HCT116 (cell line): ENCODE results near the gene ESYT1. TPM values are rescaled to one million over a fixed set of nuclear protein-coding genes. Genes with fewer than 3 reads are reported as not detected.

ENCODE experiments used
- ATAC-seq: fragments of 200-7000 bp; cut with Tn5 transposase; 2 replicates; pipeline ENCODE4 v1.9.1; 2020; ENCODE audit warnings: mild to moderate bottlenecking, moderate library complexity
- BruUV-seq: library from RNA; stranded (reverse); fragments of 400-500 nt; replicated peaks from 2 replicates; lab custom pipeline; 2021; lab: Mats Ljungman, UMichigan
- CTCF ChIA-PET: fragments of 300-600 bp; sonication (Branson Sonifier 250); formaldehyde crosslinking; loops from one replicate; lab custom pipeline; 2021; ENCODE audit warnings: antibody characterized with exemption; lab: Charles Lee
- POLR2A ChIA-PET: fragments of 300-600, 350-600 bp; sonication (Branson Sonifier 250); formaldehyde crosslinking; loops from one replicate; lab custom pipeline; 2021; ENCODE audit warnings: antibody characterized with exemption; lab: Charles Lee
- RAD21 ChIA-PET, 2 experiments: fragments of 300-600 bp; sonication (Branson Sonifier 250); formaldehyde crosslinking; loops; one replicate each; lab custom pipeline; 2023; ENCODE audit warnings: low total read pairs in 2 of 2; ENCODE audit not compliant: uncharacterized antibody in 2 of 2, unreplicated experiment in 2 of 2, low non-redundant PET in 1 of 2; lab: Charles Lee
- DNase-seq: peaks from one replicate; pipeline ENCODE4 v3.0.0-alpha.2; 2010; ENCODE audit warnings: low read depth, low spot score
- H2AFZ ChIP-seq: fragments of 200-600 bp; shearing (Covaris generic), sonication (generic); 2 replicates; pipeline ENCODE4 v1.6.1; 2017; ENCODE audit warnings: low read depth, mixed run types, mixed read lengths, antibody characterized with exemption, low read length; ENCODE audit not compliant: poor library complexity, severe bottlenecking
- H3K27ac ChIP-seq: 2 replicates; pipeline ENCODE4 v1.5.1; 2012; ENCODE audit warnings: low read depth, low read length
- H3K27me3 ChIP-seq: fragments of 200-600 bp; sonication (generic); 2 replicates; pipeline ENCODE4 v1.6.1; 2016; ENCODE audit warnings: mixed run types, low read length, mixed read lengths; ENCODE audit not compliant: insufficient read depth
- H3K36me3 ChIP-seq, 2 experiments: fragments of 200-500 bp in 1 of 2; fragments of 200-600 bp in 1 of 2; sonication (Bioruptor generic) in 1 of 2; sonication (generic) in 1 of 2; 2 replicates each; pipeline versions ENCODE4 v1.5.1 to v1.6.1; 2014 to 2016; ENCODE audit warnings: low read length in 2 of 2, inconsistent platforms in 1 of 2, mixed read lengths in 1 of 2, mixed run types in 1 of 2; ENCODE audit not compliant: insufficient read depth in 2 of 2, control insufficient read depth in 1 of 2
- H3K4me1 ChIP-seq, 2 experiments: fragments of 200-600 bp in 1 of 2; sonication (generic) in 1 of 2; 2 replicates each; pipeline versions ENCODE4 v1.5.1 to v1.6.1; 2012 to 2017; ENCODE audit warnings: low read length in 2 of 2, inconsistent platforms in 1 of 2, mild to moderate bottlenecking in 1 of 2, mixed read lengths in 1 of 2, mixed run types in 1 of 2, moderate library complexity in 1 of 2; ENCODE audit not compliant: insufficient read depth in 2 of 2, control insufficient read depth in 1 of 2
- H3K4me2 ChIP-seq: fragments of 200-600 bp; sonication (generic); 2 replicates; pipeline ENCODE4 v1.6.1; 2017; ENCODE audit warnings: mixed run types, low read length, mixed read lengths
- H3K4me3 ChIP-seq, 2 experiments: fragments of 200-600 bp in 1 of 2; sonication (generic) in 1 of 2; replicated peaks in 1 of 2; 2 replicates each; pipeline ENCODE4 v1.5.1; 2011 to 2016; ENCODE audit warnings: low read length in 2 of 2, control low read depth in 1 of 2, low read depth in 1 of 2, mild to moderate bottlenecking in 1 of 2, mixed read lengths in 1 of 2, mixed run types in 1 of 2
- H3K79me2 ChIP-seq: fragments of 200-600 bp; sonication (generic); 2 replicates; pipeline ENCODE4 v1.6.1; 2017; ENCODE audit warnings: mild to moderate bottlenecking, mixed run types, low read length, moderate library complexity, mixed read lengths; ENCODE audit not compliant: insufficient read depth
- H3K9ac ChIP-seq: fragments of 200-600 bp; sonication (generic); 2 replicates; pipeline ENCODE4 v1.6.1; 2016; ENCODE audit warnings: low read length, mixed read lengths
- H3K9me2 ChIP-seq: fragments of 200-600 bp; sonication (generic), shearing (Covaris generic); 2 replicates; pipeline ENCODE4 v1.6.1; 2017; ENCODE audit warnings: mixed run types, mild to moderate bottlenecking, moderate library complexity; ENCODE audit not compliant: insufficient read depth
- H3K9me3 ChIP-seq, 2 experiments: fragments of 200-500 bp in 1 of 2; fragments of 200-600 bp in 1 of 2; sonication (Bioruptor generic) in 1 of 2; sonication (generic) in 1 of 2; 2 replicates each; pipeline ENCODE4 v1.6.1; 2014 to 2017; ENCODE audit warnings: low read length in 2 of 2, mixed read lengths in 2 of 2, inconsistent platforms in 1 of 2, low read depth in 1 of 2, mild to moderate bottlenecking in 1 of 2, mixed run types in 1 of 2, moderate library complexity in 1 of 2; ENCODE audit not compliant: control insufficient read depth in 1 of 2, insufficient read depth in 1 of 2
- H4K20me1 ChIP-seq: fragments of 200-600 bp; sonication (generic), shearing (Covaris generic); 2 replicates; pipeline ENCODE4 v1.6.1; 2017; ENCODE audit warnings: mixed run types, mild to moderate bottlenecking, moderate library complexity; ENCODE audit not compliant: insufficient read depth
- CEBPB ChIP-seq: IDR thresholded peaks from 2 replicates; pipeline ENCODE4 v1.6.1; 2012; ENCODE audit warnings: low read depth
- ELF1 ChIP-seq: IDR thresholded peaks from 2 replicates; pipeline ENCODE4 v1.6.1; 2012; ENCODE audit warnings: low read depth, borderline replicate concordance
- EZH2 ChIP-seq: fragments of 200-600 bp; sonication (generic); IDR thresholded peaks from 2 replicates; pipeline ENCODE4 v1.6.1; 2017; ENCODE audit warnings: antibody characterized with exemption, mixed run types
- POLR2A ChIP-seq: IDR thresholded peaks from 2 replicates; pipeline ENCODE4 v1.7.0; 2011; ENCODE audit warnings: borderline replicate concordance; ENCODE audit not compliant: insufficient read depth, insufficient read length; ENCODE audit errors: extremely low read depth
- POLR2AphosphoS5 ChIP-seq: IDR thresholded peaks from 2 replicates; pipeline ENCODE4 v1.6.1; 2011; ENCODE audit warnings: mild to moderate bottlenecking, low read depth, low read length, moderate library complexity
- intact Hi-C: fragments of 100-400 bp; cut with micrococcal nuclease; formaldehyde crosslinking; loops from 2 replicates; pipeline ENCODE4 v1.10.0; 2022
- total RNA-seq: library from RNA; stranded (reverse); gene quantifications from one replicate; pipeline ENCODE4 v1.2.1, GENCODE V29; 2021; ENCODE audit not compliant: unreplicated experiment
- TF ChIP-seq, protein P1 (sequence below): IDR thresholded peaks from 2 replicates; pipeline ENCODE4 v1.6.1; 2012; ENCODE audit warnings: low read depth
- TF ChIP-seq, protein P2 (sequence below): IDR thresholded peaks from 2 replicates; pipeline ENCODE4 v1.6.1; 2012
- TF ChIP-seq, protein P3 (sequence below): IDR thresholded peaks from 2 replicates; pipeline ENCODE4 v1.6.1; 2011; ENCODE audit warnings: mild to moderate bottlenecking, low read length, moderate library complexity; ENCODE audit not compliant: insufficient replicate concordance; ENCODE audit errors: extremely low read depth

The ESYT1 gene
- total RNA-seq, 1 experiment from 2014 or later: 80.9 TPM

DNA sequence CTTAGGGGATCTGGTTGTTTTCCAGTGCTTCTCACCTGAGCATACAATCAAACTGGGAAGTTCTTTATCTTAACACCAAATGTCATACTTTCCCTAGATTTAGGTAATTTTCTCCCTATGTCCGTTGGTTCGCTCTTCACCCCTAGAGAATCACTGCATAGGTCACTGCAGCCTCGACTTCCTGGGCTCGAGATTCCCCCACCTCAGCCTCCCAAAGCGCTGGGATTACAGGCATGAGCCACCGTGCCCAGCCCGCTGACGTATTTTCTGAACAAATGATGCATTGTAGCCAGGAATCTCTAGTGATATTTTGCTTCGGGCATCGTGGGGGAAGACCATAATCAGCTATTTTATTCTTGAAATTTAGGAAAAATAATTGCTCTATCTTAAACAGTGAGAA lies 12.7 kb upstream of the ESYT1 start:
- Histone ChIP-seq H3K9me2 (no peaks in the 10 kb centered on the region), H3K27ac (peak overlapping the region; percentile 93), H3K9me3 (no peaks in the 10 kb centered on the region), H3K4me2 (peak overlapping the region; percentile 88), H3K27me3 (no peaks in the 10 kb centered on the region), H3K4me1 (peaks cover 22 to 31% of the 10 kb centered on the region in 2 experiments)
- no peak for ATAC-seq
- ChIA-PET POLR2A (interaction anchor here (0.9 to 4.6 kb wide), 6 partner anchors 11 to 141 kb away, joined by 3 to 75 read pairs (median 4); partner anchors contain the start of genes ERBB3, ESYT1, PA2G4 and RAB5B), RAD21 (no interaction called here)
- BruUV-seq: no TSS peak
- intact Hi-C loops: loop anchor here (5.0 to 10.0 kb wide), 2 partner anchors 118 to 381 kb away; partner anchors contain the start of gene SUOX
- TF ChIP-seq, protein P1, sequence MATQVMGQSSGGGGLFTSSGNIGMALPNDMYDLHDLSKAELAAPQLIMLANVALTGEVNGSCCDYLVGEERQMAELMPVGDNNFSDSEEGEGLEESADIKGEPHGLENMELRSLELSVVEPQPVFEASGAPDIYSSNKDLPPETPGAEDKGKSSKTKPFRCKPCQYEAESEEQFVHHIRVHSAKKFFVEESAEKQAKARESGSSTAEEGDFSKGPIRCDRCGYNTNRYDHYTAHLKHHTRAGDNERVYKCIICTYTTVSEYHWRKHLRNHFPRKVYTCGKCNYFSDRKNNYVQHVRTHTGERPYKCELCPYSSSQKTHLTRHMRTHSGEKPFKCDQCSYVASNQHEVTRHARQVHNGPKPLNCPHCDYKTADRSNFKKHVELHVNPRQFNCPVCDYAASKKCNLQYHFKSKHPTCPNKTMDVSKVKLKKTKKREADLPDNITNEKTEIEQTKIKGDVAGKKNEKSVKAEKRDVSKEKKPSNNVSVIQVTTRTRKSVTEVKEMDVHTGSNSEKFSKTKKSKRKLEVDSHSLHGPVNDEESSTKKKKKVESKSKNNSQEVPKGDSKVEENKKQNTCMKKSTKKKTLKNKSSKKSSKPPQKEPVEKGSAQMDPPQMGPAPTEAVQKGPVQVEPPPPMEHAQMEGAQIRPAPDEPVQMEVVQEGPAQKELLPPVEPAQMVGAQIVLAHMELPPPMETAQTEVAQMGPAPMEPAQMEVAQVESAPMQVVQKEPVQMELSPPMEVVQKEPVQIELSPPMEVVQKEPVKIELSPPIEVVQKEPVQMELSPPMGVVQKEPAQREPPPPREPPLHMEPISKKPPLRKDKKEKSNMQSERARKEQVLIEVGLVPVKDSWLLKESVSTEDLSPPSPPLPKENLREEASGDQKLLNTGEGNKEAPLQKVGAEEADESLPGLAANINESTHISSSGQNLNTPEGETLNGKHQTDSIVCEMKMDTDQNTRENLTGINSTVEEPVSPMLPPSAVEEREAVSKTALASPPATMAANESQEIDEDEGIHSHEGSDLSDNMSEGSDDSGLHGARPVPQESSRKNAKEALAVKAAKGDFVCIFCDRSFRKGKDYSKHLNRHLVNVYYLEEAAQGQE: no peak
- TF ChIP-seq EZH2 (no peak), POLR2AphosphoS5 (no peak), ELF1 (no peak), POLR2A (no peak), CEBPB (no peak)
- TF ChIP-seq, protein P2, sequence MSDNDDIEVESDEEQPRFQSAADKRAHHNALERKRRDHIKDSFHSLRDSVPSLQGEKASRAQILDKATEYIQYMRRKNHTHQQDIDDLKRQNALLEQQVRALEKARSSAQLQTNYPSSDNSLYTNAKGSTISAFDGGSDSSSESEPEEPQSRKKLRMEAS: no peak
- TF ChIP-seq, protein P3, sequence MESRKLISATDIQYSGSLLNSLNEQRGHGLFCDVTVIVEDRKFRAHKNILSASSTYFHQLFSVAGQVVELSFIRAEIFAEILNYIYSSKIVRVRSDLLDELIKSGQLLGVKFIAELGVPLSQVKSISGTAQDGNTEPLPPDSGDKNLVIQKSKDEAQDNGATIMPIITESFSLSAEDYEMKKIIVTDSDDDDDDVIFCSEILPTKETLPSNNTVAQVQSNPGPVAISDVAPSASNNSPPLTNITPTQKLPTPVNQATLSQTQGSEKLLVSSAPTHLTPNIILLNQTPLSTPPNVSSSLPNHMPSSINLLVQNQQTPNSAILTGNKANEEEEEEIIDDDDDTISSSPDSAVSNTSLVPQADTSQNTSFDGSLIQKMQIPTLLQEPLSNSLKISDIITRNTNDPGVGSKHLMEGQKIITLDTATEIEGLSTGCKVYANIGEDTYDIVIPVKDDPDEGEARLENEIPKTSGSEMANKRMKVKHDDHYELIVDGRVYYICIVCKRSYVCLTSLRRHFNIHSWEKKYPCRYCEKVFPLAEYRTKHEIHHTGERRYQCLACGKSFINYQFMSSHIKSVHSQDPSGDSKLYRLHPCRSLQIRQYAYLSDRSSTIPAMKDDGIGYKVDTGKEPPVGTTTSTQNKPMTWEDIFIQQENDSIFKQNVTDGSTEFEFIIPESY: no peak
- TF ChIP-seq, all 23 proteins: peak for 0
- Histone ChIP-seq H2AFZ (no peak overlapping the region), H3K9ac (peak overlapping the region; percentile 92), H3K79me2 (peaks cover 27% of the 10 kb centered on the region), H3K4me3 (peak overlapping the region; percentile 80 to 82), H3K36me3 (peaks cover 22 to 41% of the 10 kb centered on the region in 2 experiments), H4K20me1 (no peaks in the 10 kb centered on the region)
- no peak for DNase-seq
- CTCF ChIA-PET: interaction anchor here (0.6 to 2.2 kb wide), 3 partner anchors 11 to 469 kb away, joined by 3 to 5 read pairs (median 4); partner anchors contain the start of gene PA2G4
